Erythroblast (primary cell): Measurements from ENCODE around the gene P2RX3.
A peak's percentile ranks its signal among the peaks of the same experiment; 100 is the strongest.

ENCODE experiments used
- DNase-seq, 2 experiments: peaks; one replicate each; lab custom pipeline; 2025; lab: John Stamatoyannopoulos, UW
- GATA1 ChIP-seq: IDR thresholded peaks from 2 replicates; pipeline ENCODE4 v1.6.1; 2011; ENCODE audit warnings: low read depth, mild to moderate bottlenecking, control low read depth, low read length, moderate library complexity
- POLR2A ChIP-seq: IDR thresholded peaks from 2 replicates; pipeline ENCODE4 v1.6.1; 2011; ENCODE audit warnings: mild to moderate bottlenecking, low read length

Gene P2RX3

DNA sequence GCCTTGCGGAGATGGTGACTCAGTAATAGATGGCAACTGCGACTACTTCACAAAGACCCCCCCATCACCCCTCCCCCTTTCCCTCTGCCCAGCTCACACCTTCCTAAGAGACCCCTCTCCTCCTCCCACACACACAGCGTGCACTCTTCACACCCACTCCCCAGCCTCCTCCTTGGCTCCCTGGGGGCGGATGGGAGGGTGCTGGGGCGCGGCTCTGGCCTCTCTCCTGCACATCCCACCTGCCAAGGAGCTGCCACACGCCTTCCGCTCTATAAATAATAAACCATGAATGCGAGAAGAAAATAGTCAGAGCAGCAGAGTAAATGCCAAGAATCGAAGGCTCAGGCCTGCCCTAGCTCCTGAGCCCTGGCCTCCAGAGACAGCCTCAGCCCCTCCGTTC is 4.5 kb downstream of the P2RX3 start:
- no peak for DNase-seq
- TF ChIP-seq GATA1 = no peak

GRCh38 chr11:57343825-57344224 is 5.7 kb downstream of the P2RX3 start:
- TF ChIP-seq GATA1 (no peak), POLR2A (no peak)
- DNase-seq = no peak

- DNase-seq = no peak
- TF ChIP-seq POLR2A = no peak
- no peak for TF ChIP-seq GATA1
Measured at GRCh38 chr11:57344826-57345225, 6.7 kb downstream of the P2RX3 start.

GRCh38 chr11:57345555-57346211 is 7.5 kb downstream of the P2RX3 start:
- TF ChIP-seq POLR2A (no peak), GATA1 (no peak)
- DNase-seq = peak; percentile 72 to 88

GRCh38 chr11:57347336-57347735 is 9.2 kb downstream of the P2RX3 start:
- TF ChIP-seq GATA1 = no peak
- no peak for TF ChIP-seq POLR2A
- DNase-seq = no peak

DNA sequence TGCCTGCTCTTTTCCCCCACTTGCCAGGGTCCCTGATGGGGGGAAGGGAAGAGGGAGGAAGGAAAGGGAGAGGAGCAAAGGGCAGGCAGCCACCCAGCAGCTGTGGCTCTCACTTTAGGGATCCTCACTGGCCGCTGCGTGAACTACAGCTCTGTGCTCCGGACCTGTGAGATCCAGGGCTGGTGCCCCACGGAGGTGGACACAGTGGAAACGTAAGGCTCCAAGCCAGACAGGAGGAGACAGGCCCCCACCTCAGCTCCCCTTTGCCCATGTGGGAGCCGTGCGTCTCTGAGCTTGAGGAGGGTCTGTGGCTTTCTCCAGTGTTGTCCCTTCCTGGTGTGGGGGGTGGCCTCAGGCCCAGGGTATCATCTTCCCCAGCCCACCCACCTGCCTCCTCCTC is 9.9 kb downstream of the P2RX3 start:
- no peak for TF ChIP-seq GATA1
- no peak for TF ChIP-seq POLR2A

DNA sequence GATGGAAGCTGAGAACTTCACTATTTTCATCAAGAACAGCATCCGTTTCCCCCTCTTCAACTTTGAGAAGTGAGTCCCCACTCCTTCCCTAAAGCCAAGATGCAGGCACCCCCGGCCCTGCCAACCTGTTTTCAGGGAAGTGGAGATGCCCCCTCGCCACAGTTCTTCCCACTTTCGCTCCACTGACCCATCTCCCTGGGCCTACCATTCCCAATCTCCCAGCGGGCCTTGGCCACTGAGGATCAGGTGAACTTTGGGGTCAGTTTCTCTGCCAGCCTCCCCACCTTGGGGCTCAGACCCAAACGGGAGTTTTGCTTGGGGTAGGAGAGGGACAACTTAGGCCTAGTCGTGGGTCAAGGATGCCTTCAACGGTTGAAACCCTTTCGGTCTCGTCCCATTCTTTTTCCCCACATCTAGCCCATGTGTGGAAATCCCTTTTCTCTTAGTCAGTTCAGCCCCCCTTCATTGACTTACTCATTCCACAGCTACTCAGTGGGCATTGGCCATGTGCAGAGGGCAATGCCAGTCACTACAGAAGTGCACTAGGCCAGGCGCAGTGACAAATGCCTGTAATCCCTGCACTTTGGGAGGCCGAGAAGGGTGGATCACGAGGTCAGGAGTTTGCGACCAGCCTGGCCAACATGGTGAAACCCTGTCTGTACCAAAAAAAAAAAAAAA is 10.6 kb downstream of the P2RX3 start:
- no peak for DNase-seq
- TF ChIP-seq POLR2A = no peak

More for the DNA sequence above, 9.9 kb downstream of the P2RX3 start:
- DNase-seq = no peak

GRCh38 chr11:57349491-57350274 is 11.5 kb downstream of the P2RX3 start:
- DNase-seq = peak; percentile 69 to 83
- no peak for TF ChIP-seq POLR2A

DNA sequence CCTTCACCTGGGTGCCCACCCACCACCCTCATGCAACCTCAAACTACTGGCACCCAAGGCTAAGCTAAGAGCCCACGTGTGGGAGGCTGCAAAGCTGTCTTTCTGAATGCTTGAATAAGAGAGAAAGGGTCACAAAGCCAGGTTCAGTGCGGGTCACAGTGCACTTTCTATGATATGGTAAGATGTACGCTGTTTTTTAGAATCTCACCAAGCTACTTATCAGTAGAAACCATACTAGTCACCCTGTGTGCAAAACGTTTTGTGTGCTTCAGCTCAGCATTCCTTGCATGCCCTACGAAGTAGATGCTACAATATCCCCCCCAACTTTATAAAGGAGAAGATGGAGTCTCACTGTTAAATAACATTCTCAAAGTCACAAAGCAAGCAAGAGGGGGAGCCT is 14.9 kb downstream of the P2RX3 start:
- TF ChIP-seq GATA1 (no peak), POLR2A (no peak)
- DNase-seq = peak; percentile 54 to 72

DNA sequence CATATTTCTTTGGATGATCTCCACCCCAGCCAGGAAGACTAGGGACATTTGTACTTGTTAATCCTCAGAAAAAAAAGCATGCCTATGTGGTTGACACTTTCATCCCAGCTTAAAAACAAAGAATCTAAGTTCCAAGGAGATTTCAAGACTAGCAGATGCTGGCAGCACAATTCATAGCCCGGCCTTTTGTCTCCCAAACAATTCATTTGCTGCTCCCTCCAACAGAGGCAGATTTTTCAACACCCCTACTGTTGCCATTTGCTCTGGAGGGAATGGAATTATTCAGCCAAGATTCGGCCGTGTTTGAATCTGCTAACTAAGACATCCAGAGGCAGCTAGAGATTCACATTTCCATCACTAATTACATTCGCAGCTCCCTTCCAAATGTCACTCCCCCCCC is 15.3 kb downstream of the P2RX3 start:
- no peak for DNase-seq
- TF ChIP-seq POLR2A (no peak), GATA1 (no peak)

DNA sequence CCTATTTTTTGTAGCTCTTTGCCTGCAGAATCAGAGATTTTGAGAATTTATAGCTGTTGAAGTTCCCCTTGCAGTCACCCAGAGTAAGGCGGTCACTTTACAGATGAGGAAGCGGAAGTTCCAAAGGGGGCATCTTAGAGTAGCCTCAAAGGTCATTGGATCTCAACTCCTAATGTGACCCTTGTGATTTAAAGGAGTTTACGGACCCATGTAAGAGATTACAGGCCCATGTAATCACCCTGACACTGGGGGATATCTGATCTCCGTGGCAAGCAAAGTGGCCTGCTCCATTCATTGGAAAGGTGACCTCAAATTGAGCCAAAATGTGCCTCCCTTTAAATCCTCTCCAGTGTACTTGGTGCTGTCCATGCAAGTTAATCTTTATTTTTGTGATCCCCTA is 15.7 kb downstream of the P2RX3 start:
- peak; percentile 31 to 47 for DNase-seq
- TF ChIP-seq POLR2A = no peak
- no peak for TF ChIP-seq GATA1

- DNase-seq = no peak
- TF ChIP-seq POLR2A (no peak), GATA1 (no peak)
Measured at GRCh38 chr11:57354699-57355098, 16.5 kb downstream of the P2RX3 start.

- no peak for DNase-seq
- TF ChIP-seq GATA1 (no peak), POLR2A (no peak)
Measured at GRCh38 chr11:57356268-57356667, 18.1 kb downstream of the P2RX3 start.

DNA sequence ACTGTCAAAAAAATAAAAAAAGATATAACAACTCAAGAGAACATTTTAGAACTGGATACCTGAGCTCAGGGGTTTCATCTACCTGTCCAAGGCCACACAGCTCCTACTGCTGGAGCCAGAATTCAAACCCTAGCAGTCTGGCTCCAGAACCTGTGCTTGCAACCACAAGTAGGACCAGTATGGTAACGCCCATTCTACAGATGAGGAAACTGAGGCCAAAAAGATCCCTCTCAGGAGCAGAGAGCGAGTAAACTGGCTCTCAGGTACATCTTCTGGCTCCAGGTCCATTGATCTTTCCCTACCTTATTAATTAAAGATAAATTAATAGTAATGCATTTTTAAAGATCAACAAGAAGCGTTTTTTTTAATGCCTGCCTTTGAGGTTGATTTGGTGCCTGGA is 19.2 kb downstream of the P2RX3 start:
- no peak for DNase-seq
- TF ChIP-seq GATA1 (no peak), POLR2A (no peak)
